NCI-H526 treated with DMSO at 0.1 percent for 48 hours (cell line): ENCODE measurements around the gene OPTN.

ENCODE experiments used
- DNase-seq: peaks from one replicate; lab custom pipeline; 2025; lab: John Stamatoyannopoulos, UW

Gene OPTN

DNA sequence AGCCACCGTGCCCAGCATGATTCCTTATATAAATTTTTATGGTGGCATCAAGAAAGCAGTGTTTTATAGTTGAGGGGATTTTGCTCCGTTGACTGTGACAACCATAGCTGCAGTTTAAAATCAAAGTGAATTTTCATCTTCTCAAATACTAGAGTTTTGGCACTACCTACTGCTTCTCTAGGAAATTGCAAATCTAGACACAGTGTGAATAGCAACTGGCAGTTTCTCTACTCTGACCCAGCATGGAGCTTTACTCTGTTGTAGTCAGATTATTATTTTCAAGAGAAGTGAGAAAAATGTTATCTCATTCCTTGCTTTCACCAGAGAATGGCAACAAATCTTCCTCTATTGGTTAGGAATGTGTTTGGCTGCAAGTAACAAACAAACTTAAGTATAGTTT, 84.3 kb downstream of the OPTN start:
- no peak for DNase-seq

DNA sequence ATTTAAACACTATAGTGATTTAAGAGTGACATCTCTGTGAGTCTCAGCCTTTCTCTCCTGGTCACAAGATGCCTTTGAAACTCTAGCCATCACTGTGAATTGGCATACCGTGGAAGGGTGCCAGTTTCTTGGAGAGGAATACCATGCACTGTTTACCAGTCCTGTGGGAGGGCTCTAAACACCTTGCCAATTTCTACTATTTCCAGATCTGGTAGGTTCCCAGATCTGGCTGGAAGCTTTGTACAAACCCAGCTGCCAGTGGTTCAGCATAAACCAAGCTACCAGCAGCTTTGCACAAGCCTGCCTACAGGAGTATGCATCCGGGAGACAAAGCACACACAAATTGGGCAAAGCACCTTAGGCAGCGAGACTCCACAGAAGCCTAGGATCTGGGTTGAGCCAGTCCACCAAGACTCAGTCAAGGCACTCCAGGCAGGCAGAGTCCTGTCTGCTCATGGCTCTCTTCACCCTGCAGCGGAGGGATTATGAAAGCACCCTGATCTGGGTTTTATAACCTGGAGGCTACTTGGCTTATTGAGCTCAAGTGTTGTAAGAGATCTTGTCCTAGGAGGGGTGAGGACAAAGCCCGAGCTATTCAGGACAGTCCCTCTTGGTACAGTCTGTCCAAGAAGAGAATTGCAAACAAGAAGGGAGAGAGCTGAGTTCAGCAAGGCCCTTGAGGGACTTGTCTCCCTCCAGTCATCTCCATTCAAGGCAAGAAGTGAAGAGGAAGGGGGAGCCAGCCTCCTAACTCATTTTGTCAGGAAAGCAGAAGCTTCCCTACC, 85.0 kb downstream of the OPTN start:
- no peak for DNase-seq

DNA sequence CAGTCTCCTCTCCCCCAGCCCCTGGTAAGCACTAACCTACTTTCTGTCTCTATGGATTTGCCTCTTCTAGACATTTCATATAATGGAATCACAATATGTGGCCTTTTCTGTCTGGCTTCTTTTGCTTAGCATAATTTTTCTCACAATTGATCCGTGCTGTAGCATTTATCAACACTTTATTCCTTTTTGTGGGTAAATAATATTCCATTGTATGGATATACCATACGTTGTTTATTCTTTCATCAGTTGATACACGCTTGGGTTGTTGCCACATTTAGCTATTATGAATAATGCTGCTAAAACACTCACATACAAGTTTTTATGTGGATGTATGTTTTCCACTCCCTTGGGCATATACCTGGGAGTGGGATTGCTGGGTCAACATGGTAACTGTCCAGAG, 87.2 kb downstream of the OPTN start:
- no peak for DNase-seq
